HCT116 (cell line): ENCODE results near the gene CLDN3. TPM values are rescaled to one million over a fixed set of nuclear protein-coding genes. Genes with fewer than 3 reads are reported as not detected.

Experiments used
- ATAC-seq: fragments of 200-7000 bp; cut with Tn5 transposase; 2 replicates; pipeline ENCODE4 v1.9.1; 2020; ENCODE audit warnings: mild to moderate bottlenecking, moderate library complexity
- BruUV-seq: library from RNA; stranded (reverse); fragments of 400-500 nt; replicated peaks from 2 replicates; lab custom pipeline; 2021; lab: Mats Ljungman, UMichigan
- CTCF ChIA-PET: fragments of 300-600 bp; sonication (Branson Sonifier 250); formaldehyde crosslinking; loops from one replicate; lab custom pipeline; 2021; ENCODE audit warnings: antibody characterized with exemption; lab: Charles Lee
- POLR2A ChIA-PET: fragments of 300-600, 350-600 bp; sonication (Branson Sonifier 250); formaldehyde crosslinking; loops from one replicate; lab custom pipeline; 2021; ENCODE audit warnings: antibody characterized with exemption; lab: Charles Lee
- RAD21 ChIA-PET, 2 experiments: fragments of 300-600 bp; sonication (Branson Sonifier 250); formaldehyde crosslinking; loops; one replicate each; lab custom pipeline; 2023; ENCODE audit warnings: low total read pairs in 2 of 2; ENCODE audit not compliant: uncharacterized antibody in 2 of 2, unreplicated experiment in 2 of 2, low non-redundant PET in 1 of 2; lab: Charles Lee
- DNase-seq: peaks from one replicate; pipeline ENCODE4 v3.0.0-alpha.2; 2010; ENCODE audit warnings: low read depth, low spot score
- H2AFZ ChIP-seq: fragments of 200-600 bp; shearing (Covaris generic), sonication (generic); 2 replicates; pipeline ENCODE4 v1.6.1; 2017; ENCODE audit warnings: low read depth, mixed run types, mixed read lengths, antibody characterized with exemption, low read length; ENCODE audit not compliant: poor library complexity, severe bottlenecking
- H3K27ac ChIP-seq: 2 replicates; pipeline ENCODE4 v1.5.1; 2012; ENCODE audit warnings: low read depth, low read length
- H3K27me3 ChIP-seq: fragments of 200-600 bp; sonication (generic); 2 replicates; pipeline ENCODE4 v1.6.1; 2016; ENCODE audit warnings: mixed run types, low read length, mixed read lengths; ENCODE audit not compliant: insufficient read depth
- H3K36me3 ChIP-seq, 2 experiments: fragments of 200-500 bp in 1 of 2; fragments of 200-600 bp in 1 of 2; sonication (Bioruptor generic) in 1 of 2; sonication (generic) in 1 of 2; 2 replicates each; pipeline versions ENCODE4 v1.5.1 to v1.6.1; 2014 to 2016; ENCODE audit warnings: low read length in 2 of 2, inconsistent platforms in 1 of 2, mixed read lengths in 1 of 2, mixed run types in 1 of 2; ENCODE audit not compliant: insufficient read depth in 2 of 2, control insufficient read depth in 1 of 2
- H3K4me1 ChIP-seq, 2 experiments: fragments of 200-600 bp in 1 of 2; sonication (generic) in 1 of 2; 2 replicates each; pipeline versions ENCODE4 v1.5.1 to v1.6.1; 2012 to 2017; ENCODE audit warnings: low read length in 2 of 2, inconsistent platforms in 1 of 2, mild to moderate bottlenecking in 1 of 2, mixed read lengths in 1 of 2, mixed run types in 1 of 2, moderate library complexity in 1 of 2; ENCODE audit not compliant: insufficient read depth in 2 of 2, control insufficient read depth in 1 of 2
- H3K4me2 ChIP-seq: fragments of 200-600 bp; sonication (generic); 2 replicates; pipeline ENCODE4 v1.6.1; 2017; ENCODE audit warnings: mixed run types, low read length, mixed read lengths
- H3K4me3 ChIP-seq, 2 experiments: fragments of 200-600 bp in 1 of 2; sonication (generic) in 1 of 2; replicated peaks in 1 of 2; 2 replicates each; pipeline ENCODE4 v1.5.1; 2011 to 2016; ENCODE audit warnings: low read length in 2 of 2, control low read depth in 1 of 2, low read depth in 1 of 2, mild to moderate bottlenecking in 1 of 2, mixed read lengths in 1 of 2, mixed run types in 1 of 2
- H3K79me2 ChIP-seq: fragments of 200-600 bp; sonication (generic); 2 replicates; pipeline ENCODE4 v1.6.1; 2017; ENCODE audit warnings: mild to moderate bottlenecking, mixed run types, low read length, moderate library complexity, mixed read lengths; ENCODE audit not compliant: insufficient read depth
- H3K9ac ChIP-seq: fragments of 200-600 bp; sonication (generic); 2 replicates; pipeline ENCODE4 v1.6.1; 2016; ENCODE audit warnings: low read length, mixed read lengths
- H3K9me2 ChIP-seq: fragments of 200-600 bp; sonication (generic), shearing (Covaris generic); 2 replicates; pipeline ENCODE4 v1.6.1; 2017; ENCODE audit warnings: mixed run types, mild to moderate bottlenecking, moderate library complexity; ENCODE audit not compliant: insufficient read depth
- H3K9me3 ChIP-seq, 2 experiments: fragments of 200-500 bp in 1 of 2; fragments of 200-600 bp in 1 of 2; sonication (Bioruptor generic) in 1 of 2; sonication (generic) in 1 of 2; 2 replicates each; pipeline ENCODE4 v1.6.1; 2014 to 2017; ENCODE audit warnings: low read length in 2 of 2, mixed read lengths in 2 of 2, inconsistent platforms in 1 of 2, low read depth in 1 of 2, mild to moderate bottlenecking in 1 of 2, mixed run types in 1 of 2, moderate library complexity in 1 of 2; ENCODE audit not compliant: control insufficient read depth in 1 of 2, insufficient read depth in 1 of 2
- H4K20me1 ChIP-seq: fragments of 200-600 bp; sonication (generic), shearing (Covaris generic); 2 replicates; pipeline ENCODE4 v1.6.1; 2017; ENCODE audit warnings: mixed run types, mild to moderate bottlenecking, moderate library complexity; ENCODE audit not compliant: insufficient read depth
- CEBPB ChIP-seq: IDR thresholded peaks from 2 replicates; pipeline ENCODE4 v1.6.1; 2012; ENCODE audit warnings: low read depth
- CTCF ChIP-seq, 3 experiments: fragments of 200-600 bp in 1 of 3; sonication (generic) in 1 of 3; IDR thresholded peaks in 2 of 3; conservative IDR thresholded peaks in 1 of 3; 2 replicates each; pipeline ENCODE4 v1.5.1; 2012 to 2017; ENCODE audit warnings: low read depth in 2 of 3, low read length in 2 of 3, antibody characterized with exemption in 1 of 3, borderline replicate concordance in 1 of 3, control low read depth in 1 of 3, mild to moderate bottlenecking in 1 of 3, mixed read lengths in 1 of 3, mixed run types in 1 of 3, moderate library complexity in 1 of 3; ENCODE audit not compliant: insufficient read depth in 1 of 3
- EGR1 ChIP-seq: IDR thresholded peaks from 2 replicates; pipeline ENCODE4 v1.6.1; 2012; ENCODE audit warnings: low read depth
- ELF1 ChIP-seq: IDR thresholded peaks from 2 replicates; pipeline ENCODE4 v1.6.1; 2012; ENCODE audit warnings: low read depth, borderline replicate concordance
- ZNF274 ChIP-seq: fragments of 200-500 bp; sonication (Bioruptor generic); IDR thresholded peaks from 2 replicates; pipeline ENCODE4 v1.6.1; 2014; ENCODE audit warnings: mild to moderate bottlenecking, low read depth, low read length, inconsistent platforms
- intact Hi-C: fragments of 100-400 bp; cut with micrococcal nuclease; formaldehyde crosslinking; loops from 2 replicates; pipeline ENCODE4 v1.10.0; 2022
- total RNA-seq: library from RNA; stranded (reverse); gene quantifications from one replicate; pipeline ENCODE4 v1.2.1, GENCODE V29; 2021; ENCODE audit not compliant: unreplicated experiment
- TF ChIP-seq, protein P1 (sequence below): IDR thresholded peaks from 2 replicates; pipeline ENCODE4 v1.6.1; 2011; ENCODE audit warnings: mild to moderate bottlenecking, low read length, moderate library complexity; ENCODE audit not compliant: insufficient replicate concordance; ENCODE audit errors: extremely low read depth

CLDN3 gene
- total RNA-seq, 1 experiment from 2014 or later = 19.2 TPM

DNA sequence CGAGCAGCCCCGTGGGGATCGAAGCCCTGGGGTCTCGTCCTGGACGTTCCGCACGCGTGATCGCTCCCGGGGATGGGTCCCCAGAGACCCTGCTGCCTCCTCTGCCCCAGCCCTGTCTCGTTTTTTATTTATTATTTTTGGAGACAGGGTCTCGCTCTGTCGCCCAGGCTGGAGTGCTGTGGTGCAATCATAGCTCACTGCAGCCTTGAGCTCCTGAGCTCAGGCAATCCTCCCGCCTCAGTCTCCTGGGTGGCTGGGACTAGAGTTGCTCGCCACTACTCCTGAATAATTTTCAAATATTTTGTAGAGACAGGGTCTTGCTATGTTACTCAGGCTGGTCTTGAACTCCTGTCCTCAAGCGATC is 50.3 kb downstream of the CLDN3 start:
- intact Hi-C loops = loop anchor here (10.0 kb wide), 1 partner anchor 55 kb away; the partner anchor contains the start of gene VPS37D
- peak overlapping the region; percentile 31 to 44 for H3K4me3 ChIP-seq
- H4K20me1 ChIP-seq = peaks cover 8% of the 10 kb centered on the region; the same call in 1 of the 2 replicates
- no peak for DNase-seq
- no peaks in the 10 kb centered on the region for H3K9me3 ChIP-seq
- CTCF ChIA-PET = interaction anchor here (1.0 to 2.0 kb wide), 4 partner anchors 12 to 113 kb away, joined by 3 to 6 read pairs (median 6); no protein-coding TSS in a partner anchor
- H3K9ac ChIP-seq = peak overlapping the region; percentile 34; the same call in 1 of the 2 replicates
- ATAC-seq = peak; percentile 2; the same call in 1 of the 2 replicates
- no peaks in the 10 kb centered on the region for H3K36me3 ChIP-seq
- RAD21 ChIA-PET = interaction anchor here in 1 of 2 experiments (1.4 kb wide), 1 partner anchor 13 kb away, joined by 3 read pairs; no protein-coding TSS in a partner anchor
- peaks cover 40% of the 10 kb centered on the region for H3K79me2 ChIP-seq
- H3K4me1 ChIP-seq = peaks cover 55 to 65% of the 10 kb centered on the region in 2 experiments
- BruUV-seq = no TSS peak
- TF ChIP-seq, protein P1, sequence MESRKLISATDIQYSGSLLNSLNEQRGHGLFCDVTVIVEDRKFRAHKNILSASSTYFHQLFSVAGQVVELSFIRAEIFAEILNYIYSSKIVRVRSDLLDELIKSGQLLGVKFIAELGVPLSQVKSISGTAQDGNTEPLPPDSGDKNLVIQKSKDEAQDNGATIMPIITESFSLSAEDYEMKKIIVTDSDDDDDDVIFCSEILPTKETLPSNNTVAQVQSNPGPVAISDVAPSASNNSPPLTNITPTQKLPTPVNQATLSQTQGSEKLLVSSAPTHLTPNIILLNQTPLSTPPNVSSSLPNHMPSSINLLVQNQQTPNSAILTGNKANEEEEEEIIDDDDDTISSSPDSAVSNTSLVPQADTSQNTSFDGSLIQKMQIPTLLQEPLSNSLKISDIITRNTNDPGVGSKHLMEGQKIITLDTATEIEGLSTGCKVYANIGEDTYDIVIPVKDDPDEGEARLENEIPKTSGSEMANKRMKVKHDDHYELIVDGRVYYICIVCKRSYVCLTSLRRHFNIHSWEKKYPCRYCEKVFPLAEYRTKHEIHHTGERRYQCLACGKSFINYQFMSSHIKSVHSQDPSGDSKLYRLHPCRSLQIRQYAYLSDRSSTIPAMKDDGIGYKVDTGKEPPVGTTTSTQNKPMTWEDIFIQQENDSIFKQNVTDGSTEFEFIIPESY = no peak
- no peak for TF ChIP-seq CEBPB
- no peak for TF ChIP-seq CTCF (IDR thresholded peaks at IDR 0.05 in 2 of 3, conservative IDR thresholded peaks at IDR 0.05 in 1 of 3; ENCODE audit: borderline replicate concordance in 1 of 3, insufficient read depth in 1 of 3, low read depth in 2 of 3, low read length in 2 of 3)
- no peak for TF ChIP-seq EGR1
- no peak for TF ChIP-seq ELF1
- no peak for TF ChIP-seq ZNF274
- H3K27me3 ChIP-seq = no peaks in the 10 kb centered on the region
- H3K9me2 ChIP-seq = no peaks in the 10 kb centered on the region
- peak overlapping the region; percentile 77 for H3K4me2 ChIP-seq
- no peak overlapping the region for H2AFZ ChIP-seq
- H3K27ac ChIP-seq = no peak overlapping the region
- POLR2A ChIA-PET = interaction anchor here (0.9 to 1.6 kb wide), 2 partner anchors 12 to 42 kb away, joined by 3 to 5 read pairs; no protein-coding TSS in a partner anchor

Other genes starting within 250 kb of the CLDN3 start
- 81.1 TPM for gene BAZ1B, start 248.0 kb downstream of the CLDN3 start, total RNA-seq
- gene BCL7B, start 212.6 kb downstream of the CLDN3 start, total RNA-seq = 50.4 TPM
- 55.0 TPM for gene TBL2, start 191.7 kb downstream of the CLDN3 start, total RNA-seq
- gene MLXIPL, start 145.7 kb downstream of the CLDN3 start, total RNA-seq = 79.4 TPM
- gene VPS37D, start 102.4 kb downstream of the CLDN3 start, total RNA-seq = 9.5 TPM
- gene DNAJC30, start 86.8 kb downstream of the CLDN3 start, total RNA-seq = 8.5 TPM
- gene BUD23, start 86.7 kb downstream of the CLDN3 start, total RNA-seq = 168 TPM
- gene STX1A, start 50.6 kb downstream of the CLDN3 start, total RNA-seq = 39.4 TPM
- 69.8 TPM for gene ABHD11, start 31.5 kb downstream of the CLDN3 start, total RNA-seq
- 234 TPM for gene CLDN4, start 60.7 kb upstream of the CLDN3 start, total RNA-seq
- 30.4 TPM for gene METTL27, start 72.2 kb upstream of the CLDN3 start, total RNA-seq
- 1.1 TPM for gene TMEM270, start 90.9 kb upstream of the CLDN3 start, total RNA-seq